A673 (cell line): ENCODE results near the gene HMGXB3.

ENCODE experiments used
- EZH2 ChIP-seq: fragments of 200-600 bp; sonication (generic); IDR thresholded peaks from 2 replicates; pipeline ENCODE4 v1.6.1; 2017; ENCODE audit warnings: borderline replicate concordance, low read depth, mild to moderate bottlenecking, mixed read lengths, antibody characterized with exemption, low read length; ENCODE audit not compliant: poor library complexity, severe bottlenecking
- TF ChIP-seq, protein P1 (sequence below): fragments of 300-800, 200-600 bp; sonication (generic); conservative IDR thresholded peaks from 2 replicates; pipeline ENCODE4 v1.5.1; 2017; ENCODE audit warnings: low read depth, mild to moderate bottlenecking, antibody characterized with exemption, low read length, moderate library complexity, mixed read lengths

GRCh38 chr5:150058480-150059126 is 58.1 kb downstream of the HMGXB3 start:
- TF ChIP-seq, protein P1, sequence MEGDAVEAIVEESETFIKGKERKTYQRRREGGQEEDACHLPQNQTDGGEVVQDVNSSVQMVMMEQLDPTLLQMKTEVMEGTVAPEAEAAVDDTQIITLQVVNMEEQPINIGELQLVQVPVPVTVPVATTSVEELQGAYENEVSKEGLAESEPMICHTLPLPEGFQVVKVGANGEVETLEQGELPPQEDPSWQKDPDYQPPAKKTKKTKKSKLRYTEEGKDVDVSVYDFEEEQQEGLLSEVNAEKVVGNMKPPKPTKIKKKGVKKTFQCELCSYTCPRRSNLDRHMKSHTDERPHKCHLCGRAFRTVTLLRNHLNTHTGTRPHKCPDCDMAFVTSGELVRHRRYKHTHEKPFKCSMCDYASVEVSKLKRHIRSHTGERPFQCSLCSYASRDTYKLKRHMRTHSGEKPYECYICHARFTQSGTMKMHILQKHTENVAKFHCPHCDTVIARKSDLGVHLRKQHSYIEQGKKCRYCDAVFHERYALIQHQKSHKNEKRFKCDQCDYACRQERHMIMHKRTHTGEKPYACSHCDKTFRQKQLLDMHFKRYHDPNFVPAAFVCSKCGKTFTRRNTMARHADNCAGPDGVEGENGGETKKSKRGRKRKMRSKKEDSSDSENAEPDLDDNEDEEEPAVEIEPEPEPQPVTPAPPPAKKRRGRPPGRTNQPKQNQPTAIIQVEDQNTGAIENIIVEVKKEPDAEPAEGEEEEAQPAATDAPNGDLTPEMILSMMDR: no peak
- TF ChIP-seq EZH2: no peak
